HG03432 (cell line): ENCODE measurements around the gene GALNT13.
A peak's percentile ranks its signal among the peaks of the same experiment; 100 is the strongest.

ENCODE experiments used
- ATAC-seq: cut with Tn5 transposase; IDR thresholded peaks from one replicate; pipeline ENCODE4 v1.9.1; 2021; ENCODE audit warnings: mild to moderate bottlenecking, moderate library complexity; ENCODE audit not compliant: unreplicated experiment

Gene GALNT13

GRCh38 chr2:154394600-154394999 is 522.9 kb downstream of the GALNT13 start:
- ATAC-seq = no peak

- ATAC-seq = no peak
Measured at GRCh38 chr2:154400563-154401290, 529.0 kb downstream of the GALNT13 start.

GRCh38 chr2:154402213-154402612 is 530.5 kb downstream of the GALNT13 start:
- ATAC-seq = peak; percentile 78

GRCh38 chr2:154403242-154403790 is 531.6 kb downstream of the GALNT13 start:
- ATAC-seq = no peak

DNA sequence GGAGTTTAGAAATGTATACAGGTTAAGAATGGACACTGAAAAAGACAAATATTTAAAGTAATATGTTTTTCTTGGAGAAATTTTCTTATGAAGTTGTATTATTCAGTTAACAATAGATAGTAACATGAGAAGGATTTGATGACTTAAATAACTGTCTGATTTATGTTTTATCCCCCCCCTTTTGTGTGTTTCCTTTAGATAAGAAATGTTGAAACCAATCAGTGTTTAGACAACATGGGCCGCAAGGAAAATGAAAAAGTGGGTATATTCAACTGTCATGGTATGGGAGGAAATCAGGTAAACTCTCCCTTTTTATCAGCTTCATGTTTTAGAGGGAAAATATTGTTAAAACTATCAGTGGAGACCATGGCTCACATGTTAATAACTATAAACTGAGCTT is 537.1 kb downstream of the GALNT13 start:
- ATAC-seq = no peak

DNA sequence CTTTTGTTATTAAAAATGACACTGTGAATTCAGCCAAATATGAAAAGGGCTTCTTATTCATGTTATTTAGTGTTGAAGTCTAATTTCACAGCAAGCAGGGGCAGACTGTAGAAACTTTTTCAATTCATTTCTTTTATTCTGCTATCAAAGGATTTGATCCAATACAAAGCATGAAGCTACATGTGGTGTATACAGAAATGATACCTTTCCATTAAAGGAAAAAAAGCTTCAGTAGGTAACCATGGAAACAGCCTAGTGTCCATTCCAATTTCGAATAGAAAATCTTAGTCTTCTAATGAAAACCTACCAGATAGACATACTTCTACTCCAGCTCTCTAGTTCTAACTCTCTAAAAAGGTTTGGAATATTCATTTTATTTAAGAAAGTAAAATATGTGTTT is 550.5 kb downstream of the GALNT13 start:
- no peak for ATAC-seq

- no peak for ATAC-seq
Measured at GRCh38 chr2:154425994-154426393, 554.3 kb downstream of the GALNT13 start.

DNA sequence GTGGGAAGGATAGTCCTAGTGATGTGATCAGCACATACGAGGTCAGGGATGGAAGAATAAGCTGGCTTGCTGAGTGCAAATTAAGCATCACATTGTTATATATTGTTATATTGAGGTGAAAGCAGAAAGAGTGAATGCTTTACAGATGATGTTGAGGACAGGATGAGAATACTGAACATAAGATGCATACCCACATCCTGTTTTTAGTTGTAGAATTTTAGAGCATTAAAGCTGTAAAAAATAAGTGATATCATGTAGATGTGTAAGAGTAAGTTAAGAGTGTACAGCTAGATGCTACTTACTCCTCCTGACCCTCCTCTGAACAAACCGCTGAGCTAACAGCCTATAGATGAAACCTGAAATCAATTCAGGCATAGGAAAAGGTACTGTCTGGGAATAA is 555.7 kb downstream of the GALNT13 start:
- no peak for ATAC-seq

DNA sequence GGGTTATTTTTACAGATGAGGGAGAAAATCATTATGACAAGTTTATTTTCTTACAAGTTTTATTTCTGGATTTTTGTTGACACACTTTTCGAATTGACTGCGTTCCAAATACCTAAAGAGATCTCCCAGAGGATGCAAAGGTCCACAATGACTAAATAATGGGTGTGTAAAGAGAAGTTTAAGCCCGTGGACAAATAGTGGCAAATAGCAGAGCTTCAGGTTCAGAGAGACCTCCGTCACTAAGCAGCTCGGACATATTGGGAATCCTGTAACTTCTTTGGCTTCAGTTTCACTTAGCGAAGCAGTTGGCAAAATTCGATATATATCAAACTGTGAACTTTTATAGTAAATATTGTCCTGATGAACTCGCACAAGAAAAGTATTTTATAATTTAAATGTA is 556.3 kb downstream of the GALNT13 start:
- ATAC-seq = no peak

GRCh38 chr2:154433010-154433409 is 561.3 kb downstream of the GALNT13 start:
- ATAC-seq = no peak

GRCh38 chr2:154437104-154437503 is 565.4 kb downstream of the GALNT13 start:
- no peak for ATAC-seq

DNA sequence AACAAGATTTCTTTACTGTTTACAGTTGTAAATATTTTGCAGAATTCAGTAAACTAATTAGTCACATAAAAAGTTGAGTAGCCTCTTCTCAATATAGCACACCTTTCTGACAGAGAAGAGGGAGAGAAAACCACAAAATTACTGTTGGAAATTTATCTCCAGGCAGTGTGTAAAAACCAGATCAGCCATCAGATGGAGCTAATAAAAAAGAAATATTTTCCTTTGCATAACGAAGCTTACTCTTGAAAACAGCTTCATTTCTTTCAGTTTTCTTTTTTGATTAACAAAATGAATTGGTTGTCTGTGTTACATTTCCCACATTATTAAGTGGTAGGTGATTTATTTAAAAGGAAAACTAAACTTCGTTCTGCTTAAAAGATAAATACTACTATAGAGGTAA is 567.4 kb downstream of the GALNT13 start:
- no peak for ATAC-seq

DNA sequence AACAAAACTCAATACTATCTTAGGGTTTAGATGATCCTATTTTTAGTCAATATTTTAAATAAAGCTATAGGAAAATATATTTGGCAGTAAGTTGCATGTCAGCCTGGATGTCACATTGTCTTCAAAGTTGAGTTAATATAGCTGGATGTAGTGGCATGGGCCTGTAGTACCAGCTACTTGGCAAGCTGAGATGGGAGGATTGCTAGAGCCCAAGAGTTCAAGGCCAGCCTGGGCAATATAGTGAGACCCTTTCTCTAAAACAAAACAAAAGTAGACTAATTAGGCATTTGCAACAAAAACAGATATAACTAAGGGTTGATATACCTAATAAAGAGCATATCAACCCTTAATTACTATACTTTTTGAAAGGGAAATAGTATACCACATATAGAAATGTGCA is 572.2 kb downstream of the GALNT13 start:
- ATAC-seq = no peak

- no peak for ATAC-seq
Measured at GRCh38 chr2:154446324-154446723, 574.6 kb downstream of the GALNT13 start.

GRCh38 chr2:154447727-154448418 is 576.2 kb downstream of the GALNT13 start:
- ATAC-seq = no peak

GRCh38 chr2:154449951-154450658 is 578.4 kb downstream of the GALNT13 start:
- ATAC-seq = no peak

DNA sequence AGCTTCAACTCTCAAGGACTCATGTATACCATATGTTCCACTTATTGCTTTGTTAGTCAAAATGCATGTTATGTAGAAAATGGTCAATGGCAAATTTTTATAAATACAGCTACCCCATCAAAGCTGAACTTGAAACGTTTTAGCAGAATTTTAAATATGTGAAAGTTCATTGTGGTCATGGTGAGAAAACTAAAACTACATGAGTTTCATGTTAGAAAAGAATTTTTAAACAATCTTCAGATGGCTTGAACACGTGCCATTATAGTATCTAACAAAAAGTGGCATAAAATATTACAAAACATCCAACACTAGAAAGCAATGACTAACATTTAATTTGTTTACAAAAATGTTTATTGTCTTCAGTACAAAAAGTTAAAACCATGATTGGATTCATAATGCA is 580.7 kb downstream of the GALNT13 start:
- peak; percentile 39 for ATAC-seq

GRCh38 chr2:154452906-154453493 is 581.3 kb downstream of the GALNT13 start:
- peak; percentile 77 for ATAC-seq

GRCh38 chr2:154455166-154455565 is 583.4 kb downstream of the GALNT13 start:
- ATAC-seq = no peak

- no peak for ATAC-seq
Measured at GRCh38 chr2:154455866-154456265, 584.1 kb downstream of the GALNT13 start.

DNA sequence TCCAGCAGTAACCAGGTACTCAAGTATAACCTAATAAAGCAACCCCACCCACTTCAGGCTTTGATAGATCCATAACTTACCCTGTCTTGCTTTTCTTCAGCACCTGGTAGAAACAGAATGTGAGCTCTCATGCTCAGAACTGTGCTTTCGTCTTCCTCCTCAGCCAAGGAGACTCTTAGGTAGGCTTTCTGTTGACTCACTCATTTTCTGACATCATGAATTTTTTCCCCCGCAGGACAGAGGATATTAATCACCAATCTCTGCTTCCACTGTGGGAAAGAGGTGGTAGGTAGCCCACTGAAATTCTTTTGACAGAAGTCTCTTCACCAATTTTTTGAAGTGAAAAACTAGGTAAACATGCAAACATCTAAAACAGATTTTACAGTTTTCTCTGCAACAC is 585.6 kb downstream of the GALNT13 start:
- no peak for ATAC-seq
